HG02840 (cell line): Measurements from ENCODE around the gene BPIFA2.

ENCODE experiments used
- ATAC-seq: cut with Tn5 transposase; IDR thresholded peaks from one replicate; pipeline ENCODE4 v1.9.1; 2021; ENCODE audit warnings: mild to moderate bottlenecking, moderate library complexity, moderate number of reproducible peaks; ENCODE audit not compliant: unreplicated experiment, low FRiP score

BPIFA2 gene

GRCh38 chr20:33191484-33191883 is 23.5 kb downstream of the BPIFA2 start:
- no peak for ATAC-seq

- ATAC-seq, result no peak
Observed at GRCh38 chr20:33191955-33192354, 24.0 kb downstream of the BPIFA2 start.

- no peak for ATAC-seq
Observed at GRCh38 chr20:33192912-33193501, 25.0 kb downstream of the BPIFA2 start.

GRCh38 chr20:33199026-33199425 is 31.1 kb downstream of the BPIFA2 start:
- no peak for ATAC-seq

- no peak for ATAC-seq
Observed at GRCh38 chr20:33202451-33202850, 34.5 kb downstream of the BPIFA2 start.

- ATAC-seq, result no peak
Observed at GRCh38 chr20:33203444-33203843, 35.5 kb downstream of the BPIFA2 start.

GRCh38 chr20:33209789-33210188 is 41.8 kb downstream of the BPIFA2 start:
- no peak for ATAC-seq

GRCh38 chr20:33210371-33210770 is 42.4 kb downstream of the BPIFA2 start:
- ATAC-seq, result no peak

GRCh38 chr20:33211817-33212424 is 44.0 kb downstream of the BPIFA2 start:
- no peak for ATAC-seq

GRCh38 chr20:33217052-33217451 is 49.1 kb downstream of the BPIFA2 start, which contains the start of gene BPIFA3:
BPIFA3 (plus strand) TSS chr20:33217352; CDS start chr20:33217537, 185 bp downstream.
- ATAC-seq, result no peak

- no peak for ATAC-seq
Observed at GRCh38 chr20:33224399-33224798, 56.4 kb downstream of the BPIFA2 start.

- ATAC-seq, result no peak
Observed at GRCh38 chr20:33229843-33230242, 61.9 kb downstream of the BPIFA2 start.
